ENCODE data around the gene GGCT.

GGCT gene, protein sequence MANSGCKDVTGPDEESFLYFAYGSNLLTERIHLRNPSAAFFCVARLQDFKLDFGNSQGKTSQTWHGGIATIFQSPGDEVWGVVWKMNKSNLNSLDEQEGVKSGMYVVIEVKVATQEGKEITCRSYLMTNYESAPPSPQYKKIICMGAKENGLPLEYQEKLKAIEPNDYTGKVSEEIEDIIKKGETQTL

DNA sequence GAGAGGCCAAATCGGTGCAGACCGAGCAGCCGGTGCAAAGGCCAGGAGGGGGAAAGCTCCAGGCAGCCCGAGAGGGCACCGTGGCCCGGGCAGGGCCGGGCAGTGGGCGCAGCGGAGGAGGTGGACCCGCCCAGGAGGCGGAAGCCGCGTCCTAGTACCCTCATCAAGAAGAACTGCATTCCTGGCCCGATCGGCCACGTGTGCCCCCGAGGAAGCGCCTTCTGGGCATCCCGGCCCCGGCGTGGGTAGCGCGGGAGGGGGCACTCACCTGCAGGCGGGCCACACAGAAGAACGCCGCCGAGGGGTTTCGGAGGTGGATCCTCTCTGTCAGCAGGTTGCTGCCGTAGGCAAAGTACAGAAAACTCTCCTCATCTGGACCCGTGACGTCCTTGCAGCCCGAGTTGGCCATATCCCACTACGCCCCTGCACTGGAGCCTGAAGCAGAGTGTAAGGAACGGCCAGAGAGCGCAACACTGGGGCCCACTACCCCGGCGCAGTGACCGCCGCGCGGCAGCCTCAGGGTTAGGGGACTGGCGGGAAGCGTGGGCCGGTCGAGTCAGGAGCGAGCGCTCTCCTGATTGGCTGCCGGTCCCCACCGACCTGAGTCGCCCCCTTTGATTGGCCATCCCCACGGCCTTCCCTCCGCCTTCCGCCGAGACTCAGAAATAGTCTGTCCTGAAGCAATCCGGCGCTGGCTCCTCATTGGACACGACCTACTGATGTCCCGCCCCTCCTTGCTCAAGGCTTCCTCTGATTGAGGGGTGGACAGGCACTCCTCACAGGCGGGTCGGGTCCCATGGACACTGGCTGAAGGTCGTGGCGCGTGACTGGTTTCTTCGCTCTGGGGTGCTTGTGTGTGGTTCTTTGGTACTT is at the start of gene GGCT:
Gene GGCT, minus strand, starts transcription at position 529 of the 873 bp plus-strand sequence. Its CDS starts 120 bp downstream, at position 409.
- DNase-seq (ENCODE audit: low read depth), result peak; percentile 99
- TF ChIP-seq, protein P1, sequence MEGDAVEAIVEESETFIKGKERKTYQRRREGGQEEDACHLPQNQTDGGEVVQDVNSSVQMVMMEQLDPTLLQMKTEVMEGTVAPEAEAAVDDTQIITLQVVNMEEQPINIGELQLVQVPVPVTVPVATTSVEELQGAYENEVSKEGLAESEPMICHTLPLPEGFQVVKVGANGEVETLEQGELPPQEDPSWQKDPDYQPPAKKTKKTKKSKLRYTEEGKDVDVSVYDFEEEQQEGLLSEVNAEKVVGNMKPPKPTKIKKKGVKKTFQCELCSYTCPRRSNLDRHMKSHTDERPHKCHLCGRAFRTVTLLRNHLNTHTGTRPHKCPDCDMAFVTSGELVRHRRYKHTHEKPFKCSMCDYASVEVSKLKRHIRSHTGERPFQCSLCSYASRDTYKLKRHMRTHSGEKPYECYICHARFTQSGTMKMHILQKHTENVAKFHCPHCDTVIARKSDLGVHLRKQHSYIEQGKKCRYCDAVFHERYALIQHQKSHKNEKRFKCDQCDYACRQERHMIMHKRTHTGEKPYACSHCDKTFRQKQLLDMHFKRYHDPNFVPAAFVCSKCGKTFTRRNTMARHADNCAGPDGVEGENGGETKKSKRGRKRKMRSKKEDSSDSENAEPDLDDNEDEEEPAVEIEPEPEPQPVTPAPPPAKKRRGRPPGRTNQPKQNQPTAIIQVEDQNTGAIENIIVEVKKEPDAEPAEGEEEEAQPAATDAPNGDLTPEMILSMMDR (IDR thresholded peaks at IDR 0.05; ENCODE audit: low read length, missing control alignments), result no peak
- H3K4me3 ChIP-seq (replicated peaks; ENCODE audit: low read depth, low read length), result peak within 1 kb of the TSS; percentile 92

DNA sequence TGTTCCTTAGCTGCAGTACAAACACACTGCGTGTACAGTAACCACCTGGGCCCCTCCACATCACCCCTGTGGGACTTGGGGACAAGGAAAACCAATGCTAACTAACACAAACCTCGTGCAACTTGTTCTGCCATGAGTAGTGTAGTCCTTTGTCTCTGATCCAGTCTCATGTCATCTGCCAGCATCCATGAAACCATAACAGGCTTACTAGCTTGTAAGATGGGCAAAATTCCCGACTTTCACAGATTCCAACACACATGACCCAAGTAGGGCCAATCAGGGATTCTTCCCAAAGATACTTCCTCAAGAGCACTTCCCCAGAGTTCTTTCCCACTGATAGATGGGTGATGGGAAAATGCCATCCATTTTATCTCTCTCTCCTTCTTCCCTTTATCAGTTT is 48.9 kb upstream of the GGCT start:
- no peak overlapping the region for H3K4me3 ChIP-seq (replicated peaks; ENCODE audit: low read depth, low read length)
- TF ChIP-seq, protein P1 (IDR thresholded peaks at IDR 0.05; ENCODE audit: low read length, missing control alignments), result no peak
- no peak for DNase-seq (ENCODE audit: low read depth)

DNA sequence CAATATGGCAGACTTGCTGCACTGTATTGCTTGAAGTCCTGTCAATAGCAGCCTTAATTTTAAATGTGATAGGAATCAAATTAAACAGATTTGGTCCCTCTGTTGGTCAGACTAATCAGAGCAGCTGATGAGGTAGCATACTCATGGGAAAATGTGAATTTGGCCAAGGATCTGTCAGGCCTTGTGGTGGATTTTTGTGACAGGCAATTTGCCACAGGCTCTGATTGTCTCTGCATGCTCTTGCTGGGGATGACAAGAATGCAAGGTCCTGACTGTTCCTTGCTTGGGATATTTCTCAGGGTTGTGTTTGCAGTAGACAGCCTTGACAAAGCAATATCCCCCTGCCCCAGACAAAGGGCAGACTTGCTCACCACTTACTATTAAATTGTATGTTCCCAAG is 48.5 kb upstream of the GGCT start:
- no peak overlapping the region for H3K4me3 ChIP-seq (replicated peaks; ENCODE audit: low read depth, low read length)
- TF ChIP-seq, protein P1 (IDR thresholded peaks at IDR 0.05; ENCODE audit: low read length, missing control alignments), result no peak
- no peak for DNase-seq (ENCODE audit: low read depth)

DNA sequence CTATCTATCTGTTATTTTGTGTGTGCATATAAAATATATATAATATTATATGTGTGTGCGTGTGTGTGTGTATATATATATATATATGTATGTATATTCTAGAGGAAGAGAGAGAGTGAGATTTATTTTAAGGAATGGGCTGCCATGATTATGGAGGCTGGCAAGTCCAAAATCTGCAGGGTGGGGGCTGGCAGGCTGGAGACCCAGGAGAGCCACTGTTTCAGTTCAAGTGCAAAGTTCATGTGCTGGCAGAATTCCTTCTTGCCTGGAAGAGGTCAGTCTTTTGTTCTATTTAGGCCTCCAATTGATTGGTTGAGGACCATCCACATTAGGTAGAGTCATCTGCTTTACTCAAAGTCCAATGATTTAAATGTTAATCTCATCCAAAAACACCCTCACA is 47.7 kb upstream of the GGCT start:
- TF ChIP-seq, protein P1 (IDR thresholded peaks at IDR 0.05; ENCODE audit: low read length, missing control alignments), result no peak
- H3K4me3 ChIP-seq (replicated peaks; ENCODE audit: low read depth, low read length), result no peak overlapping the region
- no peak for DNase-seq (ENCODE audit: low read depth)

DNA sequence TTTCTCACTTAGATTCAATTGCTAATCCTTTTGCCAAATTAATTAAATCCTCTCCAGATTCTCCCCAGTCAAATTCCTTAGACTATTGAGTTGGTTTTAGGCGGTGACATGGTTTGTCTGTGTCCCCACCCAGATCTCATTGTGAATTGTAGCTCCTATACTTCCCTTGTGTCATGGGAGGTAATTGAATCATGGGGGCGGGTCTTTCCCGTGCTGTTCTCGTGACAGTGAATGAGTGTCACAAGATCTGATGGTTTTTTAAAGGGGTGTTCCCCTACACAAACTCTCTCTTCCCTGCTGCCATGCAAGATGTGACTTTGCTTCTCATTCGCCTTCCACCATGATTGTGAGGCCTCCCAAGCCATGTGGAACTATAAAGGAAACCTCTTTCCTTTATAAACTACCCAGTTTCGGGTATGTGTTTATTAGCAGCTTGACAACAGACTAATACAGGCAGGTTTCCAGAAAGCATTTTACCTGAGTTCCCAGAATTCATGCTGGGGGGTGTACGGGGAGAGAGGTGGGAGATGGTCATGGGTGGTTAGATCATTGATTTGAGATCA is 45.4 kb upstream of the GGCT start:
- H3K4me3 ChIP-seq (replicated peaks; ENCODE audit: low read depth, low read length), result no peak overlapping the region
- DNase-seq (ENCODE audit: low read depth), result peak; percentile 29
- TF ChIP-seq, protein P1 (IDR thresholded peaks at IDR 0.05; ENCODE audit: low read length, missing control alignments), result no peak

DNA sequence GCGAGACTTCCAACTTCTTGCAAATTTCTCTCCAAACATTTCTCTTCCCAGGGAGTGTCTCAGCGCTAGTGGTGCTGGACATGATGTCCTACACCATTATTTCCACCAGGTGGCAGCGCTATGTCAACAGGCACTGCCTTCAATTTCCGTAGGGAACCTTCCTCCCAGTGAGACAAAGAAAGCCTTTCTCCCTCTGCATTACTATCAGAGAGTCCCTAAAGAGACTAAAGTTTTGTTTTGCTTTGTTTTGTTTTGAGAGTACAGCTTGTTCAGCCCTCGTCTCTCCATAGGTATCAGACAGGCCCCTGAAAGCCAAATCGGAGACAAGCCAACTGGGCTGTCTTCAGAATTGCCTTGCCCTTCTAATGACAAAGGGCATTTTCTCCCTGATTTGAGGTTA is 44.2 kb upstream of the GGCT start:
- TF ChIP-seq, protein P1 (IDR thresholded peaks at IDR 0.05; ENCODE audit: low read length, missing control alignments), result peak; percentile 83
- no peak overlapping the region for H3K4me3 ChIP-seq (replicated peaks; ENCODE audit: low read depth, low read length)
- peak; percentile 82 for DNase-seq (ENCODE audit: low read depth)
